SK-N-MC (cell line): Measurements from ENCODE around the gene DDC.

Experiments
- DNase-seq: peaks from one replicate; pipeline ENCODE4 v3.0.0-alpha.2; 2011; ENCODE audit warnings: low read depth, low spot score
- H3K27ac ChIP-seq: fragments of 200-600 bp; sonication (generic); 2 replicates; pipeline ENCODE4 v1.5.1; 2016; ENCODE audit warnings: mixed run types
- H3K36me3 ChIP-seq: fragments of 200-600 bp; sonication (generic); 2 replicates; pipeline ENCODE4 v1.6.1; 2017; ENCODE audit warnings: antibody characterized with exemption, low read length, mixed read lengths; ENCODE audit not compliant: insufficient read depth
- H3K4me3 ChIP-seq: fragments of 200-600 bp; sonication (generic); 2 replicates; pipeline ENCODE4 v1.5.1; 2016
- H3K9ac ChIP-seq: fragments of 200-600 bp; sonication (generic); 2 replicates; pipeline ENCODE4 v1.8.0; 2017; ENCODE audit warnings: mixed run types, mixed read lengths; ENCODE audit not compliant: insufficient read length
- H3K9me3 ChIP-seq: fragments of 200-600 bp; sonication (generic); 2 replicates; pipeline ENCODE4 v1.6.1; 2017; ENCODE audit warnings: low read depth, mild to moderate bottlenecking, antibody characterized with exemption, low read length, moderate library complexity, mixed read lengths
- EZH2 ChIP-seq: fragments of 200-600 bp; sonication (generic); IDR thresholded peaks from one replicate; pipeline ENCODE4 v1.6.1; 2017; ENCODE audit warnings: antibody characterized with exemption
- FOXP2 ChIP-seq: optimal IDR thresholded peaks from 2 replicates; pipeline ENCODE3; 2011; ENCODE audit warnings: mild to moderate bottlenecking, moderate library complexity; ENCODE audit not compliant: insufficient read depth; ENCODE audit errors: extremely low read length, control extremely low read depth
- POLR2AphosphoS5 ChIP-seq: IDR thresholded peaks from 2 replicates; pipeline ENCODE4 v1.6.1; 2012; ENCODE audit warnings: mild to moderate bottlenecking, low read depth, low read length, borderline replicate concordance

DDC gene

GRCh38 chr7:50473531-50473930, 91.7 kb downstream of the DDC start:
- Histone ChIP-seq H3K9ac (no peak overlapping the region), H3K27ac (no peak overlapping the region)
- no peak for TF ChIP-seq POLR2AphosphoS5

GRCh38 chr7:50472427-50472826, 92.8 kb downstream of the DDC start:
- no peak overlapping the region for H3K27ac ChIP-seq

More at GRCh38 chr7:50473531-50473930, 91.7 kb downstream of the DDC start:
- no peak for DNase-seq
- H3K9me3 ChIP-seq: no peaks in the 10 kb centered on the region
- H3K4me3 ChIP-seq: no peak overlapping the region
- no peaks in the 10 kb centered on the region for H3K36me3 ChIP-seq

GRCh38 chr7:50471970-50472369, 93.2 kb downstream of the DDC start:
- no peak overlapping the region for H3K27ac ChIP-seq
- no peaks in the 10 kb centered on the region for H3K36me3 ChIP-seq
- DNase-seq: no peak
- H3K4me3 ChIP-seq: no peak overlapping the region
- no peak overlapping the region for H3K9ac ChIP-seq
- no peaks in the 10 kb centered on the region for H3K9me3 ChIP-seq
- TF ChIP-seq POLR2AphosphoS5 (no peak), EZH2 (no peak), FOXP2 (no peak)

More at GRCh38 chr7:50472427-50472826, 92.8 kb downstream of the DDC start:
- Histone ChIP-seq H3K9me3 (no peaks in the 10 kb centered on the region), H3K9ac (no peak overlapping the region), H3K36me3 (no peaks in the 10 kb centered on the region), H3K4me3 (no peak overlapping the region)
- DNase-seq: no peak
- TF ChIP-seq POLR2AphosphoS5 (no peak), EZH2 (no peak), FOXP2 (no peak)

GRCh38 chr7:50470250-50471163, 94.7 kb downstream of the DDC start:
- Histone ChIP-seq H3K4me3 (no peak overlapping the region), H3K9ac (no peak overlapping the region), H3K9me3 (no peaks in the 10 kb centered on the region), H3K36me3 (no peaks in the 10 kb centered on the region), H3K27ac (no peak overlapping the region)
- TF ChIP-seq FOXP2 (no peak), POLR2AphosphoS5 (no peak), EZH2 (no peak)
- DNase-seq: no peak

- no peak for DNase-seq
- Histone ChIP-seq H3K27ac (no peak overlapping the region), H3K36me3 (no peaks in the 10 kb centered on the region), H3K9ac (no peak overlapping the region), H3K4me3 (no peak overlapping the region), H3K9me3 (no peaks in the 10 kb centered on the region)
- TF ChIP-seq POLR2AphosphoS5 (no peak), EZH2 (no peak), FOXP2 (no peak)
These were observed 96.0 kb downstream of the DDC start for GRCh38 chr7:50469181-50469580.

- DNase-seq: no peak
- H3K9ac ChIP-seq: no peak overlapping the region
- H3K27ac ChIP-seq: no peak overlapping the region
- TF ChIP-seq POLR2AphosphoS5 (no peak), EZH2 (no peak), FOXP2 (no peak)
- H3K9me3 ChIP-seq: no peaks in the 10 kb centered on the region
- H3K36me3 ChIP-seq: no peaks in the 10 kb centered on the region
- peak overlapping the region; percentile 32; the same call in 1 of the 2 replicates for H3K4me3 ChIP-seq
These were observed 97.2 kb downstream of the DDC start for GRCh38 chr7:50467817-50468610.

- TF ChIP-seq EZH2: no peak
- no peak for TF ChIP-seq FOXP2
- no peak for TF ChIP-seq POLR2AphosphoS5
- H3K9ac ChIP-seq: no peak overlapping the region
- H3K36me3 ChIP-seq: no peaks in the 10 kb centered on the region
- H3K4me3 ChIP-seq: no peak overlapping the region
- DNase-seq: no peak
- H3K9me3 ChIP-seq: no peaks in the 10 kb centered on the region
- no peak overlapping the region for H3K27ac ChIP-seq
These were observed 98.2 kb downstream of the DDC start for GRCh38 chr7:50466815-50467585.

GRCh38 chr7:50463035-50463434, 102.2 kb downstream of the DDC start:
- H3K4me3 ChIP-seq: no peak overlapping the region
- DNase-seq: no peak
- no peaks in the 10 kb centered on the region for H3K9me3 ChIP-seq
- no peak overlapping the region for H3K27ac ChIP-seq
- H3K9ac ChIP-seq: no peak overlapping the region
- H3K36me3 ChIP-seq: no peaks in the 10 kb centered on the region
- TF ChIP-seq EZH2 (no peak), POLR2AphosphoS5 (no peak), FOXP2 (no peak)
